H1 (cell line): ENCODE measurements around the gene FKRP. TPM values are rescaled to one million over a fixed set of nuclear protein-coding genes. Genes with fewer than 3 reads are reported as not detected.

ENCODE experiments used
- CTCF ChIA-PET: fragments of 300-600 bp; sonication (Branson Sonifier 250); formaldehyde crosslinking; loops from one replicate; lab custom pipeline; 2021; ENCODE audit not compliant: partially characterized antibody; lab: Charles Lee
- POLR2A ChIA-PET: fragments of 300-600 bp; sonication (Branson Sonifier 250); formaldehyde crosslinking; loops from one replicate; lab custom pipeline; 2021; ENCODE audit warnings: inconsistent platforms; ENCODE audit not compliant: partially characterized antibody; lab: Charles Lee
- DNase-seq, 2 experiments: peaks; one replicate each; pipeline versions ENCODE4 v3.0.0 to v3.0.0-alpha.2; 2010 to 2022; ENCODE audit warnings: low spot score in 2 of 2, low read depth in 1 of 2, mixed read lengths in 1 of 2
- FAIRE-seq: peaks from 2 replicates; lab custom pipeline; 2011; peaks lifted over from hg19 to GRCh38; lab: Jason Lieb, UNC
- H2AFZ ChIP-seq: 2 replicates; pipeline ENCODE4 v1.8.1; 2012; ENCODE audit warnings: low read length, inconsistent platforms
- H2AK5ac ChIP-seq: 2 replicates; pipeline ENCODE4 v1.6.1; 2013; ENCODE audit warnings: low read depth, low read length
- H2BK120ac ChIP-seq: replicated peaks from 2 replicates; pipeline ENCODE3; 2013; ENCODE audit warnings: low read depth, low read length, inconsistent platforms
- H2BK12ac ChIP-seq: 2 replicates; pipeline ENCODE4 v1.6.1; 2013; ENCODE audit warnings: low read depth, low read length
- H2BK15ac ChIP-seq: 2 replicates; pipeline ENCODE4 v1.6.1; 2013; ENCODE audit warnings: low read length
- H2BK20ac ChIP-seq: 2 replicates; pipeline ENCODE4 v1.6.1; 2013; ENCODE audit warnings: low read length
- H2BK5ac ChIP-seq: 2 replicates; pipeline ENCODE4 v1.6.1; 2013; ENCODE audit warnings: low read depth, low read length
- H3K14ac ChIP-seq: 2 replicates; pipeline ENCODE4 v1.6.1; 2013; ENCODE audit warnings: inconsistent platforms; ENCODE audit not compliant: insufficient read length
- H3K18ac ChIP-seq: 2 replicates; pipeline ENCODE4 v1.6.1; 2013; ENCODE audit warnings: low read length; ENCODE audit errors: extremely low read depth
- H3K23ac ChIP-seq: 2 replicates; pipeline ENCODE4 v1.6.1; 2013; ENCODE audit warnings: inconsistent platforms; ENCODE audit not compliant: insufficient read length
- H3K23me2 ChIP-seq: 2 replicates; pipeline ENCODE4 v1.6.1; 2013; ENCODE audit warnings: low read depth, low read length
- H3K27ac ChIP-seq: 2 replicates; pipeline ENCODE4 v1.6.1; 2011; ENCODE audit warnings: low read depth, low read length, inconsistent platforms
- H3K27me3 ChIP-seq, 4 experiments: replicated peaks in 1 of 4; 1 replicate in 1 of 4; 2 replicates in 3 of 4; pipeline versions ENCODE4 v1.6.1 to v1.8.1; 2011 to 2013; ENCODE audit warnings: low read length in 3 of 4, mild to moderate bottlenecking in 3 of 4, inconsistent platforms in 2 of 4, mixed read lengths in 2 of 4, moderate library complexity in 1 of 4; ENCODE audit not compliant: control insufficient read depth in 3 of 4, insufficient read depth in 3 of 4; ENCODE audit errors: extremely low read depth in 1 of 4
- H3K36me3 ChIP-seq, 4 experiments: 2 replicates each; pipeline versions ENCODE4 v1.6.1 to v1.8.1; 2011 to 2013; ENCODE audit warnings: mild to moderate bottlenecking in 4 of 4, low read length in 3 of 4, moderate library complexity in 2 of 4, control low read depth in 1 of 4, inconsistent platforms in 1 of 4; ENCODE audit not compliant: insufficient read depth in 4 of 4, control insufficient read depth in 2 of 4
- H3K4ac ChIP-seq: replicated peaks from 2 replicates; pipeline ENCODE3; 2013; ENCODE audit warnings: low read length, low read depth, mixed read lengths, inconsistent platforms; ENCODE audit not compliant: insufficient read length
- H3K4me1 ChIP-seq, 4 experiments: replicated peaks in 1 of 4; 1 replicate in 1 of 4; 2 replicates in 3 of 4; pipeline versions ENCODE4 v1.6.1 to v1.8.1; 2011 to 2013; ENCODE audit warnings: low read length in 3 of 4, inconsistent platforms in 2 of 4, mixed read lengths in 1 of 4; ENCODE audit not compliant: insufficient read depth in 4 of 4, control insufficient read depth in 3 of 4
- H3K4me2 ChIP-seq, 2 experiments: 2 replicates each; pipeline versions ENCODE4 v1.6.1 to v1.8.1; 2011 to 2013; ENCODE audit warnings: low read depth in 2 of 2, low read length in 2 of 2, control low read depth in 1 of 2, inconsistent platforms in 1 of 2, mild to moderate bottlenecking in 1 of 2; ENCODE audit not compliant: insufficient read depth in 1 of 2
- H3K4me3 ChIP-seq, 4 experiments: fragments of 200-600, 300-600 bp in 1 of 4; sonication (generic), shearing (Covaris generic), sonication (Bioruptor Twin) in 1 of 4; 2 replicates each; pipeline versions ENCODE4 v1.5.1 to v1.8.1; 2011 to 2016; ENCODE audit warnings: low read length in 4 of 4, low read depth in 3 of 4, control low read depth in 2 of 4, inconsistent platforms in 2 of 4, mild to moderate bottlenecking in 2 of 4, mixed read lengths in 1 of 4, moderate library complexity in 1 of 4; ENCODE audit not compliant: insufficient read depth in 2 of 4; ENCODE audit errors: extremely low read depth in 1 of 4
- H3K56ac ChIP-seq: replicated peaks from 2 replicates; pipeline ENCODE3; 2013; ENCODE audit warnings: low read depth, mild to moderate bottlenecking, mixed read lengths, low read length, inconsistent platforms; ENCODE audit not compliant: insufficient read length
- H3K79me1 ChIP-seq: 2 replicates; pipeline ENCODE4 v1.6.1; 2013; ENCODE audit warnings: low read depth, low read length, control low read depth
- H3K79me2 ChIP-seq, 2 experiments: 2 replicates each; pipeline versions ENCODE4 v1.6.1 to v1.8.1; 2012 to 2013; ENCODE audit warnings: low read length in 2 of 2, mild to moderate bottlenecking in 2 of 2, inconsistent platforms in 1 of 2; ENCODE audit not compliant: insufficient read depth in 2 of 2, control insufficient read depth in 1 of 2
- H3K9ac ChIP-seq, 4 experiments: replicated peaks in 1 of 4; 1 replicate in 1 of 4; 2 replicates in 3 of 4; pipeline versions ENCODE4 v1.6.1 to v1.8.1; 2011 to 2013; ENCODE audit warnings: low read depth in 3 of 4, low read length in 3 of 4, control low read depth in 2 of 4, mild to moderate bottlenecking in 2 of 4, moderate library complexity in 2 of 4, inconsistent platforms in 1 of 4; ENCODE audit errors: extremely low read depth in 1 of 4
- H3K9me3 ChIP-seq, 2 experiments: 2 replicates each; pipeline versions ENCODE4 v1.6.1 to v1.8.1; 2012 to 2013; ENCODE audit warnings: mild to moderate bottlenecking in 2 of 2, moderate library complexity in 2 of 2, control low read depth in 1 of 2, inconsistent platforms in 1 of 2, low read depth in 1 of 2, low read length in 1 of 2, mixed read lengths in 1 of 2; ENCODE audit not compliant: insufficient read depth in 2 of 2
- H4K20me1 ChIP-seq, 2 experiments: replicated peaks in 1 of 2; 2 replicates each; pipeline versions ENCODE3 to v1.8.1; 2011 to 2013; ENCODE audit warnings: inconsistent platforms in 2 of 2, low read length in 2 of 2, mild to moderate bottlenecking in 1 of 2; ENCODE audit not compliant: insufficient read depth in 2 of 2, control insufficient read depth in 1 of 2
- H4K5ac ChIP-seq: 2 replicates; pipeline ENCODE4 v1.6.1; 2013; ENCODE audit warnings: low read length, low read depth, mixed read lengths, inconsistent platforms; ENCODE audit not compliant: insufficient read length
- H4K8ac ChIP-seq: 2 replicates; pipeline ENCODE4 v1.8.0; 2013; ENCODE audit warnings: mild to moderate bottlenecking, moderate library complexity, low read length, inconsistent platforms; ENCODE audit not compliant: insufficient read depth; ENCODE audit errors: extremely low read depth
- H4K91ac ChIP-seq: replicated peaks from 2 replicates; pipeline ENCODE3; 2013; ENCODE audit warnings: low read length, mixed read lengths, inconsistent platforms; ENCODE audit not compliant: insufficient read length
- CBX5 ChIP-seq: fragments of 300-800, 300-1000 bp; sonication (generic); IDR thresholded peaks from 2 replicates; pipeline ENCODE4 v1.7.1; 2016; ENCODE audit warnings: antibody characterized with exemption, low read length, low read depth
- CTCF ChIP-seq, 3 experiments: IDR thresholded peaks; 1 replicate in 2 of 3; 2 replicates in 1 of 3; pipeline versions ENCODE4 v1.5.1 to v1.6.1; 2011; ENCODE audit warnings: low read length in 3 of 3, mild to moderate bottlenecking in 3 of 3, inconsistent platforms in 2 of 3, low read depth in 1 of 3, moderate library complexity in 1 of 3; ENCODE audit not compliant: insufficient read depth in 1 of 3; ENCODE audit errors: control extremely low read depth in 1 of 3
- EZH2 ChIP-seq: fragments of 200-600 bp; sonication (generic); IDR thresholded peaks from 2 replicates; pipeline ENCODE4 v1.7.1; 2012; ENCODE audit warnings: low read depth, mild to moderate bottlenecking, moderate library complexity, low read length, inconsistent platforms; ENCODE audit not compliant: severe bottlenecking
- JUN ChIP-seq: IDR thresholded peaks from 2 replicates; pipeline ENCODE4 v1.6.1; 2011; ENCODE audit warnings: low read depth, mild to moderate bottlenecking, improper control_type of control experiment, low read length
- KDM4A ChIP-seq: IDR thresholded peaks from one replicate; pipeline ENCODE4 v1.7.1; 2012; ENCODE audit warnings: low read depth, mild to moderate bottlenecking, moderate library complexity, low read length, inconsistent platforms; ENCODE audit not compliant: severe bottlenecking
- RFX5 ChIP-seq: IDR thresholded peaks from 2 replicates; pipeline ENCODE4 v1.6.1; 2011; ENCODE audit warnings: low read depth, low read length, improper control_type of control experiment, borderline replicate concordance
- SIN3A ChIP-seq, 2 experiments: IDR thresholded peaks in 1 of 2; conservative IDR thresholded peaks in 1 of 2; 2 replicates each; pipeline ENCODE4 v1.6.1; 2011 to 2012; ENCODE audit warnings: low read length in 2 of 2, improper control_type of control experiment in 1 of 2, low read depth in 1 of 2, mild to moderate bottlenecking in 1 of 2
- TAF1 ChIP-seq: IDR thresholded peaks from 2 replicates; pipeline ENCODE4 v1.6.1; 2011; ENCODE audit warnings: mild to moderate bottlenecking, low read depth, low read length
- TCF12 ChIP-seq: IDR thresholded peaks from 2 replicates; pipeline ENCODE4 v1.6.1; 2011; ENCODE audit warnings: low read depth, mild to moderate bottlenecking, low read length
- ZNF274 ChIP-seq: IDR thresholded peaks from 2 replicates; pipeline ENCODE4 v1.7.0; 2012; ENCODE audit warnings: low read length, borderline replicate concordance; ENCODE audit errors: extremely low read depth
- whole genome bisulfite sequencing, 2 experiments: shearing (Covaris generic) in 1 of 2; methylation state at CpG; one replicate each; pipeline versions ENCODE4 v1.1.6 to v1.1.7; 2013 to 2015; ENCODE audit warnings: low lambda C conversion rate in 2 of 2, mixed read lengths in 2 of 2, inconsistent platforms in 1 of 2, low coverage in 1 of 2, missing lambda C conversion rate in 1 of 2; ENCODE audit not compliant: insufficient replicate concordance in 2 of 2, insufficient coverage in 1 of 2, insufficient read length in 1 of 2; ENCODE audit errors: extremely low coverage in 1 of 2, missing lambda C conversion rate in 1 of 2; 5-methylcytosine and 5-hydroxymethylcytosine counted together
- polyA plus RNA-seq, 7 experiments: library from polyadenylated mRNA; depleted of rRNA in 3 of 7; stranded (reverse) in 5 of 7; unstranded in 2 of 7; fragments of >200 nt in 5 of 7; fragments of 200-250 nt in 2 of 7; gene quantifications; 1 replicate in 5 of 7; 2 replicates in 1 of 7; 4 replicates in 1 of 7; pipeline versions ENCODE4 v1.2.1 to v1.2.3, GENCODE V29; 2011 to 2013; ENCODE audit warnings: missing spikeins in 2 of 7, mixed read lengths in 2 of 7
- total RNA-seq: library from RNA; stranded (reverse); fragmentation: NEBNext Ultra II Directional; extraction: Animal tissue kit (Norgen Biotek cat#: 25700); gene quantifications from 2 replicates; pipeline ENCODE4 v1.2.1, GENCODE V29; 2021

Gene FKRP
- total and polyA plus RNA-seq, 2 of the 8 experiments (the other 6 are each of a cell fraction or from before 2014, with no cell fraction given): 17.1 to 24.4 TPM

GRCh38 chr19:46742926-46743480 lies 2.9 kb upstream of the FKRP start:
- ChIA-PET POLR2A (interaction anchor here (1.7 to 4.2 kb wide), 5 partner anchors 13 to 45 kb away, joined by 6 to 26 read pairs (median 7); partner anchors contain the start of gene SLC1A5), CTCF (interaction anchor here (0.7 to 4.6 kb wide), 9 partner anchors 8 to 129 kb away, joined by 3 to 48 read pairs (median 8); no protein-coding TSS in a partner anchor)
- Histone ChIP-seq H3K27me3 (no peaks in the 10 kb centered on the region), H3K79me1 (peaks cover 22% of the 10 kb centered on the region), H4K8ac (no peak overlapping the region), H3K9me3 (no peaks in the 10 kb centered on the region), H2BK12ac (no peak overlapping the region), H3K36me3 (peaks cover under 1 to 8% (median 5%) of the 10 kb centered on the region in 4 experiments; a peak in 6 of 8 replicates), H4K5ac (no peak overlapping the region), H3K14ac (no peak overlapping the region), H3K18ac (no peak overlapping the region), H2BK5ac (no peak overlapping the region), H3K23me2 (peaks cover 11% of the 10 kb centered on the region), H3K4ac (no peak overlapping the region), H3K23ac (no peak overlapping the region), H3K9ac (no peak overlapping the region), H3K79me2 (peaks cover 46 to 78% of the 10 kb centered on the region in 2 experiments), H3K4me1 (peaks cover 0 to 14% (median 4%) of the 10 kb centered on the region in 4 experiments; a peak in 6 of 7 replicates), H2BK15ac (no peak overlapping the region), H2BK20ac (no peak overlapping the region), H2AK5ac (no peak overlapping the region), H3K4me2 (no peak overlapping the region), H4K20me1 (peaks cover 48 to 52% of the 10 kb centered on the region in 2 experiments), H3K27ac (no peak overlapping the region), H3K56ac (no peak overlapping the region), H4K91ac (no peak overlapping the region), H2AFZ (no peak overlapping the region), H2BK120ac (no peak overlapping the region), H3K4me3 (no peak overlapping the region)
- 80% methylated on average over 4 of the region's 4 CpGs; no CpG with 5 or more reads in 1 of the 2 experiments for WGBS, 2 experiments
- DNase-seq (no peak), FAIRE-seq (no peak)
- TF ChIP-seq SIN3A (conservative IDR thresholded peaks at IDR 0.05 in 1 of 2, IDR thresholded peaks at IDR 0.05 in 1 of 2; ENCODE audit: low read depth in 1 of 2, low read length in 2 of 2) (no peak), RFX5 (no peak), EZH2 (no peak), ZNF274 (no peak), KDM4A (no peak), JUN (no peak), TCF12 (no peak), TAF1 (no peak), CTCF (IDR thresholded peaks at IDR 0.05; ENCODE audit: control extremely low read depth in 1 of 3, insufficient read depth in 1 of 3, low read depth in 1 of 3, low read length in 3 of 3) (no peak), CBX5 (no peak)
